ENCODE measurements around the gene CFAP221.

CFAP221 gene

GRCh38 chr2:119548516-119549120, 4.4 kb downstream of the CFAP221 start:
- Mint-ChIP-seq H3K9me3 (no peaks in the 10 kb centered on the region), H3K36me3 (ENCODE audit: low read depth) (no peaks in the 10 kb centered on the region), H3K4me1 (ENCODE audit: low read depth) (peaks cover 6% of the 10 kb centered on the region), H3K27me3 (peaks cover 37% of the 10 kb centered on the region), H3K4me3 (no peak overlapping the region), H3K27ac (no peak overlapping the region)
- intact Hi-C loops (cut with micrococcal nuclease): no loop called here

GRCh38 chr2:119549241-119549640, 5.0 kb downstream of the CFAP221 start:
- Mint-ChIP-seq H3K36me3 (ENCODE audit: low read depth) (no peaks in the 10 kb centered on the region), H3K9me3 (no peaks in the 10 kb centered on the region), H3K4me1 (ENCODE audit: low read depth) (peaks cover 6% of the 10 kb centered on the region), H3K27ac (no peak overlapping the region), H3K27me3 (peaks cover 32% of the 10 kb centered on the region), H3K4me3 (no peak overlapping the region)
- intact Hi-C loops (cut with micrococcal nuclease): no loop called here

- Mint-ChIP-seq H3K4me3 (no peak overlapping the region), H3K4me1 (ENCODE audit: low read depth) (no peaks in the 10 kb centered on the region), H3K9me3 (no peaks in the 10 kb centered on the region), H3K27ac (no peak overlapping the region), H3K27me3 (peaks cover 26% of the 10 kb centered on the region), H3K36me3 (ENCODE audit: low read depth) (no peaks in the 10 kb centered on the region)
- intact Hi-C loops (cut with micrococcal nuclease): no loop called here
These were observed 6.1 kb downstream of the CFAP221 start for GRCh38 chr2:119550346-119550745.

- H3K27ac Mint-ChIP-seq: no peak overlapping the region
- no peak overlapping the region for H3K4me3 Mint-ChIP-seq
- H3K9me3 Mint-ChIP-seq: no peaks in the 10 kb centered on the region
- H3K27me3 Mint-ChIP-seq: peaks cover 21% of the 10 kb centered on the region
- H3K36me3 Mint-ChIP-seq (ENCODE audit: low read depth): no peaks in the 10 kb centered on the region
- intact Hi-C loops (cut with micrococcal nuclease): no loop called here
- H3K4me1 Mint-ChIP-seq (ENCODE audit: low read depth): no peaks in the 10 kb centered on the region
These were observed 6.6 kb downstream of the CFAP221 start for GRCh38 chr2:119550856-119551255.

- H3K4me3 Mint-ChIP-seq: no peak overlapping the region
- intact Hi-C loops (cut with micrococcal nuclease): no loop called here
- H3K9me3 Mint-ChIP-seq: no peaks in the 10 kb centered on the region
These were observed 8.7 kb downstream of the CFAP221 start for GRCh38 chr2:119552902-119553301.

GRCh38 chr2:119553687-119554344, 9.6 kb downstream of the CFAP221 start:
- Mint-ChIP-seq H3K27ac (no peak overlapping the region), H3K36me3 (ENCODE audit: low read depth) (no peaks in the 10 kb centered on the region), H3K4me1 (ENCODE audit: low read depth) (no peaks in the 10 kb centered on the region), H3K27me3 (peaks cover 8% of the 10 kb centered on the region), H3K4me3 (no peak overlapping the region), H3K9me3 (no peaks in the 10 kb centered on the region)
- intact Hi-C loops (cut with micrococcal nuclease): no loop called here

More at GRCh38 chr2:119552902-119553301, 8.7 kb downstream of the CFAP221 start:
- Mint-ChIP-seq H3K36me3 (ENCODE audit: low read depth) (no peaks in the 10 kb centered on the region), H3K4me1 (ENCODE audit: low read depth) (no peaks in the 10 kb centered on the region), H3K27ac (no peak overlapping the region), H3K27me3 (peaks cover 8% of the 10 kb centered on the region)

- Mint-ChIP-seq H3K27me3 (no peaks in the 10 kb centered on the region), H3K4me3 (no peak overlapping the region), H3K36me3 (ENCODE audit: low read depth) (no peaks in the 10 kb centered on the region), H3K4me1 (ENCODE audit: low read depth) (peaks cover 5% of the 10 kb centered on the region), H3K9me3 (no peaks in the 10 kb centered on the region), H3K27ac (no peak overlapping the region)
- intact Hi-C loops (cut with micrococcal nuclease): no loop called here
These were observed 21.2 kb downstream of the CFAP221 start for GRCh38 chr2:119565481-119565880.

- Mint-ChIP-seq H3K27ac (no peak overlapping the region), H3K4me3 (no peak overlapping the region), H3K9me3 (no peaks in the 10 kb centered on the region), H3K4me1 (ENCODE audit: low read depth) (peaks cover 5% of the 10 kb centered on the region), H3K36me3 (ENCODE audit: low read depth) (no peaks in the 10 kb centered on the region), H3K27me3 (no peaks in the 10 kb centered on the region)
- intact Hi-C loops (cut with micrococcal nuclease): no loop called here
These were observed 23.0 kb downstream of the CFAP221 start for GRCh38 chr2:119567292-119567691.

- no peaks in the 10 kb centered on the region for H3K36me3 Mint-ChIP-seq (ENCODE audit: low read depth)
- no peaks in the 10 kb centered on the region for H3K27me3 Mint-ChIP-seq
- H3K4me3 Mint-ChIP-seq: no peak overlapping the region
- intact Hi-C loops (cut with micrococcal nuclease): no loop called here
- no peaks in the 10 kb centered on the region for H3K4me1 Mint-ChIP-seq (ENCODE audit: low read depth)
- H3K9me3 Mint-ChIP-seq: peaks cover 6% of the 10 kb centered on the region
- no peak overlapping the region for H3K27ac Mint-ChIP-seq
These were observed 30.0 kb downstream of the CFAP221 start for GRCh38 chr2:119574108-119574815.

GRCh38 chr2:119574864-119575263, 30.6 kb downstream of the CFAP221 start:
- Mint-ChIP-seq H3K4me1 (ENCODE audit: low read depth) (no peaks in the 10 kb centered on the region), H3K9me3 (peaks cover 6% of the 10 kb centered on the region), H3K4me3 (no peak overlapping the region), H3K36me3 (ENCODE audit: low read depth) (no peaks in the 10 kb centered on the region), H3K27ac (no peak overlapping the region), H3K27me3 (no peaks in the 10 kb centered on the region)
- intact Hi-C loops (cut with micrococcal nuclease): no loop called here

- H3K9me3 Mint-ChIP-seq: peaks cover 6% of the 10 kb centered on the region
- H3K4me1 Mint-ChIP-seq (ENCODE audit: low read depth): no peaks in the 10 kb centered on the region
- no peaks in the 10 kb centered on the region for H3K27me3 Mint-ChIP-seq
- H3K4me3 Mint-ChIP-seq: no peak overlapping the region
- intact Hi-C loops (cut with micrococcal nuclease): no loop called here
- H3K27ac Mint-ChIP-seq: no peak overlapping the region
- H3K36me3 Mint-ChIP-seq (ENCODE audit: low read depth): no peaks in the 10 kb centered on the region
These were observed 31.2 kb downstream of the CFAP221 start for GRCh38 chr2:119575439-119575838.

GRCh38 chr2:119579424-119580295, 35.4 kb downstream of the CFAP221 start:
- intact Hi-C loops (cut with micrococcal nuclease): no loop called here
- peaks cover 6% of the 10 kb centered on the region for H3K9me3 Mint-ChIP-seq
- H3K27me3 Mint-ChIP-seq: no peaks in the 10 kb centered on the region
- H3K4me1 Mint-ChIP-seq (ENCODE audit: low read depth): no peaks in the 10 kb centered on the region
- no peak overlapping the region for H3K27ac Mint-ChIP-seq
- no peak overlapping the region for H3K4me3 Mint-ChIP-seq
- H3K36me3 Mint-ChIP-seq (ENCODE audit: low read depth): no peaks in the 10 kb centered on the region

- Mint-ChIP-seq H3K9me3 (peaks cover 6% of the 10 kb centered on the region), H3K27me3 (no peaks in the 10 kb centered on the region), H3K4me3 (no peak overlapping the region), H3K27ac (no peak overlapping the region), H3K36me3 (ENCODE audit: low read depth) (no peaks in the 10 kb centered on the region), H3K4me1 (ENCODE audit: low read depth) (no peaks in the 10 kb centered on the region)
- intact Hi-C loops (cut with micrococcal nuclease): no loop called here
These were observed 36.4 kb downstream of the CFAP221 start for GRCh38 chr2:119580550-119581072.
